CD4-positive, alpha-beta T cell treated with Interleukin-10 for 1 hour (primary cell): Measurements from ENCODE around the gene DYSF.

Experiments
- DNase-seq: peaks from one replicate; pipeline ENCODE4 v3.0.0-alpha.2; 2020

The DYSF gene

GRCh38 chr2:71578767-71579342, 125.5 kb downstream of the DYSF start:
- DNase-seq: no peak

- DNase-seq: no peak
These were observed 127.7 kb downstream of the DYSF start for GRCh38 chr2:71581026-71581425.

GRCh38 chr2:71583876-71584275, 130.5 kb downstream of the DYSF start:
- DNase-seq: no peak

- no peak for DNase-seq
These were observed 133.1 kb downstream of the DYSF start for GRCh38 chr2:71586471-71586870.

GRCh38 chr2:71587509-71588073, 134.2 kb downstream of the DYSF start:
- no peak for DNase-seq

- no peak for DNase-seq
These were observed 135.3 kb downstream of the DYSF start for GRCh38 chr2:71588497-71589170.

GRCh38 chr2:71589763-71590162, 136.4 kb downstream of the DYSF start:
- DNase-seq: no peak

- no peak for DNase-seq
These were observed 137.7 kb downstream of the DYSF start for GRCh38 chr2:71591044-71591443.

- no peak for DNase-seq
These were observed 138.9 kb downstream of the DYSF start for GRCh38 chr2:71592181-71592711.

- no peak for DNase-seq
These were observed 142.2 kb downstream of the DYSF start for GRCh38 chr2:71595569-71595968.

- DNase-seq: no peak
These were observed 142.7 kb downstream of the DYSF start for GRCh38 chr2:71596011-71596410.

GRCh38 chr2:71597756-71598155, 144.4 kb downstream of the DYSF start:
- DNase-seq: no peak

- no peak for DNase-seq
These were observed 145.2 kb downstream of the DYSF start for GRCh38 chr2:71598526-71598925.

GRCh38 chr2:71599038-71599437, 145.7 kb downstream of the DYSF start:
- DNase-seq: no peak

GRCh38 chr2:71599646-71600236, 146.4 kb downstream of the DYSF start:
- no peak for DNase-seq

- no peak for DNase-seq
These were observed 147.2 kb downstream of the DYSF start for GRCh38 chr2:71600555-71600954.

- DNase-seq: no peak
These were observed 148.1 kb downstream of the DYSF start for GRCh38 chr2:71601136-71602114.

- no peak for DNase-seq
These were observed 148.7 kb downstream of the DYSF start for GRCh38 chr2:71602115-71602495.

GRCh38 chr2:71602581-71602980, 149.2 kb downstream of the DYSF start:
- no peak for DNase-seq

- no peak for DNase-seq
These were observed 150.0 kb downstream of the DYSF start for GRCh38 chr2:71603311-71603811.

GRCh38 chr2:71603851-71604725, 150.7 kb downstream of the DYSF start:
- DNase-seq: no peak

- no peak for DNase-seq
These were observed 151.4 kb downstream of the DYSF start for GRCh38 chr2:71604726-71605120.
